LoVo (cell line): ENCODE data around the gene ALKBH2.

Source experiments
- DNase-seq: peaks from one replicate; pipeline ENCODE4 v3.0.0-alpha.2; 2016; ENCODE audit warnings: low spot score

The ALKBH2 gene

GRCh38 chr12:109093022-109093918 lies at the start of gene ALKBH2:
ALKBH2 (minus strand) TSS chr12:109093472; CDS start chr12:109092786, 686 bp downstream.
- peak; percentile 99 for DNase-seq

GRCh38 chr12:109140560-109140959 lies 47.3 kb upstream of the ALKBH2 start:
- no peak for DNase-seq

GRCh38 chr12:109139791-109140190 lies 46.5 kb upstream of the ALKBH2 start:
- no peak for DNase-seq

- DNase-seq, result no peak
These were observed 46.1 kb upstream of the ALKBH2 start for GRCh38 chr12:109139360-109139759.

- no peak for DNase-seq
These were observed 43.8 kb upstream of the ALKBH2 start for GRCh38 chr12:109137055-109137454.

- no peak for DNase-seq
These were observed 41.1 kb upstream of the ALKBH2 start for GRCh38 chr12:109134186-109134917.

GRCh38 chr12:109131154-109132050 lies 38.1 kb upstream of the ALKBH2 start:
- DNase-seq, result no peak

GRCh38 chr12:109130297-109131153 lies 37.3 kb upstream of the ALKBH2 start:
- no peak for DNase-seq

GRCh38 chr12:109127533-109128242 lies 34.4 kb upstream of the ALKBH2 start:
- no peak for DNase-seq

GRCh38 chr12:109126784-109127183 lies 33.5 kb upstream of the ALKBH2 start:
- DNase-seq, result no peak

GRCh38 chr12:109125791-109126190 lies 32.5 kb upstream of the ALKBH2 start:
- no peak for DNase-seq

GRCh38 chr12:109124878-109125648 lies 31.8 kb upstream of the ALKBH2 start:
- DNase-seq, result no peak

GRCh38 chr12:109121346-109121880 lies 28.1 kb upstream of the ALKBH2 start:
- no peak for DNase-seq

- no peak for DNase-seq
These were observed 27.3 kb upstream of the ALKBH2 start for GRCh38 chr12:109120557-109120956.

GRCh38 chr12:109120095-109120494 lies 26.8 kb upstream of the ALKBH2 start:
- DNase-seq, result no peak

GRCh38 chr12:109116611-109116949 lies 23.3 kb upstream of the ALKBH2 start:
- DNase-seq, result no peak

- no peak for DNase-seq
These were observed 22.7 kb upstream of the ALKBH2 start, which contains the start of gene ACACB for GRCh38 chr12:109115758-109116610. ACACB (plus strand) TSS chr12:109116587; CDS start chr12:109139406, 22,819 bp downstream.

- no peak for DNase-seq
These were observed 22.1 kb upstream of the ALKBH2 start for GRCh38 chr12:109115404-109115757.

- DNase-seq, result no peak
These were observed 21.4 kb upstream of the ALKBH2 start for GRCh38 chr12:109114644-109115043.
